KG1 (cell line): ENCODE measurements around the gene TSPAN5.
"Not testable (repeated sequence)": the region's sequence is repeated elsewhere in the genome, so short reads cannot be mapped to it uniquely, and the experiment has no call there.

ENCODE experiments used
- DNase-seq: peaks from one replicate; lab custom pipeline; 2025; lab: John Stamatoyannopoulos, UW

Gene TSPAN5

DNA sequence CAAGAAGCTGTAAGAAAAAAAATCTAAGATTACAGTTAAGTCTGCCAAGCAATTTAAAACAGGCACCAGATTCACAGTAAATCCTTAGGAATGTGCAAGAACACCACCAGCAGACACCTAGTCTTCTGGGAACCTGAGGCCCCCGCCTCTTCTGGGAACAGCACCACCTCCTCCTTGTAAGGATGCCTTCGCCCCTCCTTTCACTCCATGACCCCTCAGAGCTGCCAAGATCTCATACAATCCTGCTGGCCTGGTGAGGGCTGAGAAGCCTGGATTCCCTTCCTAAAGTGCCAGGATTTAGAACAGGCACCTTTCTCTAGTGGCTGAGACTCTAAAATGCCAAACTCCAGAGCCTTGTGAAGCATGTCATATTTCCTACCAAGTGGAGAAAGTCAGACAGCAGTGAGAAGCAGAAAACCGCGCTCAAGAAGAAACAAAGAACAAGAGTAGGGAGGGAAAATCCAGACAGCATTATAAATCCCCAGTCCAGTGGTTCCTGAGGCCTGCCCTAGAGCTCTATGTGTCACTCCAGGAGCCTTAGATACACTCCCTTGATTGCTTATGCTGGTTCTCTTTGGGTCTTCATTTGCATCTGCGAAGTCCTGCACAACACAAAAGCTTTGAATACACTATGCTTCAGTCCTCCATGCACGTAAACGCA lies 166.4 kb downstream of the TSPAN5 start:
- no peak for DNase-seq

GRCh38 chr4:98490251-98490650 lies 168.2 kb downstream of the TSPAN5 start:
- no peak for DNase-seq

GRCh38 chr4:98485816-98486345 lies 172.5 kb downstream of the TSPAN5 start:
- no peak for DNase-seq

GRCh38 chr4:98484031-98484430 lies 174.4 kb downstream of the TSPAN5 start:
- DNase-seq, result no peak

GRCh38 chr4:98482847-98483806 lies 175.3 kb downstream of the TSPAN5 start:
- no peak for DNase-seq

GRCh38 chr4:98482503-98482846 lies 175.9 kb downstream of the TSPAN5 start:
- no peak for DNase-seq

- DNase-seq, result no peak
Measured at GRCh38 chr4:98481167-98481566, 177.2 kb downstream of the TSPAN5 start.

- no peak for DNase-seq
Measured at GRCh38 chr4:98480535-98480934, 177.9 kb downstream of the TSPAN5 start.

DNA sequence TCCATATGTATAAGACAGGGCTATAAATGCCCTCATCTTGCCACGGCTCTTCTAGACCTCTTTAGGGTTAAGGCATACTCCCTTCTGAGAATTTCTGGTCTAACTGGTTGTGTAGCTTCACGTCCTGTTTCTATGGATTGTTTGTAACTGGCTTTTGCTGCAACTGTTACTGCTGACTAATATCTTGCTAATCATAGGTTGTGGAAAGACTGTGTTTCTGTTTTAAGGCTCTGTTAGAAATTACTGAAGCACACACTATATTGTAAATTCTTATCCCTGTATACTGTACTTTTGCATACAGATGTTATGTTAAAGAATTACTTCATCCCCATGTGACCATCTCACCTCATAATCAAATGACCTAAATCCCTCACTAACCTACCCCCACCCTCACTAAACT lies 178.8 kb downstream of the TSPAN5 start:
- not testable (repeated sequence) for DNase-seq

GRCh38 chr4:98476891-98477290 lies 181.5 kb downstream of the TSPAN5 start:
- DNase-seq, result no peak

DNA sequence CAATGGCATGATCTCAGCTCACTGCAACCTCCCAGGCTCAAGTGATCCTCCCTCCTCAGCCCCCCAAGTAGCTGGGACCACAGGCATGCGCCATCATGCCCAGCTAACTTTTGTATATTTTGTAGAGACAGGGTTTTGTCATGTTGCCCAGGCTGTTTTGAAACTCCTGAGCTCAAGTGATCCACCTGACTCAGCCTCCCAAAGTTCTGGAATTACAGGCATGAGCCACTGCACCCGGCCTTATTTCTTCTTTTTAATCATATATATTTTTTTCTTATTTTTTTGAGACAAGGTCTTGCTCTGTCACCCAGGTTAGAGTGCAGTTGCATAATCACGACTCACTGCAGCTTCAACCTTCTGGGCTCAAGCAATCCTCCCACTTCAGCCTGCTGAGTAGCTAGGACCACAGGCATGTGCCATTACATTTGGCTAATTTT lies 184.0 kb downstream of the TSPAN5 start:
- DNase-seq, result no peak

GRCh38 chr4:98473046-98473445 lies 185.4 kb downstream of the TSPAN5 start:
- DNase-seq, result no peak

GRCh38 chr4:98470831-98471230 lies 187.6 kb downstream of the TSPAN5 start:
- no peak for DNase-seq

DNA sequence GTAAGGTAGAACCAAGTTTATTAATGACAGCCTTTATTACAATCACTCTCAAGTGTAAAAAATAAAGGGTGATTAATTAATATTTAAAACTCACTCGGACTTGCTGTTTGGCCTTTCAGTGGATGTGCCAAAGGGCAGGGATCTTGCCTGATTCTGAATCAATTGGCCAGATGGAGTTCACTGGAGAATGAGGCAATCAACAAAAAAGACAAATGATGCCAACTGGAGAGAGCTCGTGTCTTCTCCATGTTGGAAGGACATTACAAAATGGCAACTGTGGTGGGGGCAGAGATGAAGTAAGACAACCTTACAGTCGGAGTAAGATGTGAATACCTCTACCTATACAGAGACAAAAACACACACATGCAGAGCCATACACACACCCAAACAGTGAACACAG lies 188.0 kb downstream of the TSPAN5 start:
- no peak for DNase-seq

- DNase-seq, result no peak
Measured at GRCh38 chr4:98469771-98470170, 188.6 kb downstream of the TSPAN5 start.

- DNase-seq, result no peak
Measured at GRCh38 chr4:98468709-98469108, 189.7 kb downstream of the TSPAN5 start.

DNA sequence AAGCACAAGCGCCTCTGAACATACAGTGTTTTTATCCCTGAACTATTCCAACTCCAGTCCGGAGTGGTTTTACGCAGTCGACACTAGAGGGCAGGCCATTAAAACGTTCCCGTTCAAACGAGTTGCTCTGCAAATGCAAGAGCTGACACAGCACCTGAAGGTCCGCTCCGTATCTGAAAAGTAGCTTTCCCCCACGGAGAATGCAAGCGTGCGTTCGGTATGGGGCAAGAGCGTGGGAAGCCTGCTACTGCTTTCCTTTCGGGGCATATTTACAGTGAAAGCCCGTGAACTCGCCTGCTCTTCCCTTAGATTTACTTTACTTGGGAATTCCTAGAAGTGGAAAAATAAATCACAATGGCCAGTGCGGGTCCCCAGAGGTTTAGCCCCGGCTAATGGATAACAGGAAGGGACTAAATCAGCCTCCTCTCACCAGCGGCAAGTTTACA lies 190.8 kb downstream of the TSPAN5 start:
- DNase-seq, result peak; percentile 57

DNA sequence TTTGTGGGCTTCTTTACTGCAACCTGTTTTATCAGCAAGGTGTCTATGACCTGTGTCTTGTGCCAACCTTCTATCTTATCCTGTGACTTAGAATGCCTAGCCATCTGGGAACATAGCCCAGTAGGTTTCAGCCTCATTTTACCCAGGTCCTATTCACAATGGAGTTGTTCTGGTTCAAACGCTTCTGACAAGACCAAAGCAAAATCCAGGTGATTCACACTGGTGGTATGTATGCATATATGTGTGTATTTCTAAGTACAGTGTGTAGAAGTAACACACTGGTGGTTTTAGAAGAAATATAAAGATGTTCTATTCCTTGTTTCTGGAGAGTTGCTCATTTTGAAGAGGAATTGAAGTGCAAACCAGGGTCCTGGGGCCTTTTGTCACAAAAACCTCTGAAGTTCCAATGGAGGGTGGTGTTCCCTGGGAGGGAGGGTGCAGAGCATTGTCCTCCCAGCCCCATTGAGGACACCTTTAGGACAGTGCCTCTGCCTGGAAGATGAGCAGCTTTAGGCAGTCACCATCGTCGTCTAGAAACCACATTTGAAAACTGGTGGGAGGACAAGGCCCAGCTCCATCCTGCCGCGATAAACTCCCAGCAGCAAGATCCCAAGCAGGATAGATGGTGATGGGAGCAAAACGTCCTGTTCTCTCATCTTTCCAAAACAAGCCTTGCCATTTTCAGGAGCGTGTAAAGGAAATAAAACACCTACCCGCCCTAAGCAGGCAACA lies 191.4 kb downstream of the TSPAN5 start:
- no peak for DNase-seq

DNA sequence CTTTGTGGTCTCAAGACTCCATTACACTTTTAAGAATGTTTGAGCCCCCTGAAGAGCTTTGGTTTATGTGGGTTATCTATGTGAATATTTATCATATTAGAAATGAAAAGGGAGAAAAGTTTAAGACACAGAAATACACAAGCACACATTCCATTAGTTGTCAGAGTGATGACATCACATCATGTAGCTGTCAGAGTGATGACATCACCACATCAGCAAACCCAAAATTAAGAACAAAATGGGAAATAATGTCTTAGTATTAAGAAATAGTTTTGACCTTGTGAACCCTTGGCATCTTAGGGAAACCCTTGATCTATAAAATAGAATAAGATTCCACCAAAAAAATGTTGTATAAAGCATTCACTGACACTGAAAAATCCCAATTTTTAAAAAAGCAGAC lies 195.9 kb downstream of the TSPAN5 start:
- no peak for DNase-seq

DNA sequence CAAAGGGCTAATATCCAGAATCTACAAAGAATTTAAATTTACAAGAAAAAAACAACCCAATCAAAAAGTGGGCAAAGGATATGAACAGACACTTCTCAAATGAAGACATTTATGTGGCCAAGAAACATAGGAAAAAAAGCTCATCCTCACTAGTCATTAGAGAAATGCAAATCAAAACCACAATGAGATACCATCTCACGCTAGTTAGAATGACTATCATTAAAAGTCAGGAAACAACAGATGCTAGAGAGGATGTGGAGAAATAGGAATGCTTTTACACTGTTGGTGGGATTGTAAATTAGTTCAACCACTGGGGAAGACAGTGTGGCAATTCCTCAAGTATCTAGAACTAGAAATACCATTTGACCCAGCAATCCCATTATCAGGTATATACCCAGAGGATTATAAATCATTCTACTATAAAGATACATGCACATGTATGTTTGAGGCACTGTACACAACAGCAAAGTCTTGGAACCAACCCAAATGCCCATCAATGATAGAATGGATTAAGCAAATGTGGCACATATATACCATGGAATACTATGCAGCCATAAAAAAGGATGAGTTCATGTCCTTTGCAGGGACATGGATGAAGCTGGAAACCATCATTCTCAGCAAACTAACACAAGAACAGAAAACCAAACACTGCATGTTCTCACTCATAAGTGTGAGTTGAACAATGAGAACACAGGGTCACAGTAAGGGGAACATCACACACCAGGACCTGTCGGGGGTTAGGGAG lies 197.1 kb downstream of the TSPAN5 start:
- DNase-seq, result not testable (repeated sequence)

DNA sequence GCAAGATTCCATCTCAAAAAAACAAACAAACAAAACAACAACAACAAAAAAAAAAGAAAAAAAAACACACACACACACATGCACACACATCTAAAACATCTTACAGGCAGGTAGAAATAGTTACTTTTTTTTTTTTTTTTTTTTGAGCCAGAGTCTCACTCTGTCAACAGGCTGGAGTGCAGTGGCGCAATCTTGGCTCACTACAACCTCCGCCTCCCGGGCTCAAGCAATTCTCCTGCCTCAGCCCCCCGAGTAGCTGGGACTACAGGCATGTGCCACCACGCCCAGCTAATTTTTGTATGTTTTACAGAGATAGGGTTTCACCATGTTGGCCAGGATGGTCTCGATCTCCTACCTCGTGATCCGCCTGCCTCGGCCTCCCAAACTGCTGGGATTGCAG lies 201.0 kb downstream of the TSPAN5 start:
- not testable (repeated sequence) for DNase-seq

- DNase-seq, result no peak
Measured at GRCh38 chr4:98452091-98452490, 206.3 kb downstream of the TSPAN5 start.
